HG03135 (cell line): ENCODE data around the gene CNPY1.

Experiments used
- ATAC-seq: cut with Tn5 transposase; IDR thresholded peaks from one replicate; pipeline ENCODE4 v1.9.1; 2021; ENCODE audit warnings: mild to moderate bottlenecking, moderate library complexity; ENCODE audit not compliant: unreplicated experiment

CNPY1 gene

GRCh38 chr7:155490697-155491628 is 55.4 kb downstream of the CNPY1 start:
- ATAC-seq: peak; percentile 93

DNA sequence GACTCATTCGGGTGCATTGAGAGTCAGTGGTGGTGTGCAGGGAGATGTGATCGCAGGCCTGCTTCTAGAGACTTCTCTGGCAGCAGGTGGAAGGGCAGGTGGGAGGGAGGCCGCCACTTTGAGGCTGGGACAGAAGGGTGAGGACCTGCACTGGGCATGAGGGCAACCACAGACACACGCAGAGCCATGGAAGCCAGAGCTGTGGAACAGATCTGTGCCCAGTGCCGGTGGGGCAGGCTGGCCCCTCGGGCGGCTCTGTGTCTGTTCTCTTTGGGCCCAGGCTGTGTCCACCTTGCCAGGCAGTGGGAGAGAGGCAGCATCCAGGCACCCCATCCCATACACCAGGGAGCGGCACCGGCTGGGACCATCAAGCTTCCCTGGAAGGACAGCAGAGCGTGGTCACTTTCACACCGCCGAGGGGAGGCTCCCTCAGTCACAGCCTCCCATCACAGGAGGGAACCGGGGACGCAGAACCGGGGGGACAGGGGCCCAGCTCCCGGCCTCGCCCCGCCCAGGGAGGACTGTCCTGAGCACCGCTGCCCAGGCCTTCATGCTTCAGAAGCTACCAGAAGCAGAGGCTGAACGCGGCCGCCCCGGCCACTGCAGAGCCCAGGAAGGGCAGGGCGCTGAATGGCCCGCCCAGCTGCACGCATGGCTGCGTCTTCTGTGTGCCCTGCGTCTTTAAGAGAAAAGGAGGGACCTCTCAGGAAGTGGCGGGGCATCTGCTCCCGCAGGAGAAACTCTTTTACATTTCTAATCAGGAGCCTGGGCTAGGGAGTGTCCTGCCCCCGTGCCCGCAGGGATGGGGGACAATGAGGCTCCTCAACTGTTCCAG is 56.3 kb downstream of the CNPY1 start:
- peak; percentile 21 for ATAC-seq

- no peak for ATAC-seq
These were observed 57.1 kb downstream of the CNPY1 start for GRCh38 chr7:155489158-155489840.

DNA sequence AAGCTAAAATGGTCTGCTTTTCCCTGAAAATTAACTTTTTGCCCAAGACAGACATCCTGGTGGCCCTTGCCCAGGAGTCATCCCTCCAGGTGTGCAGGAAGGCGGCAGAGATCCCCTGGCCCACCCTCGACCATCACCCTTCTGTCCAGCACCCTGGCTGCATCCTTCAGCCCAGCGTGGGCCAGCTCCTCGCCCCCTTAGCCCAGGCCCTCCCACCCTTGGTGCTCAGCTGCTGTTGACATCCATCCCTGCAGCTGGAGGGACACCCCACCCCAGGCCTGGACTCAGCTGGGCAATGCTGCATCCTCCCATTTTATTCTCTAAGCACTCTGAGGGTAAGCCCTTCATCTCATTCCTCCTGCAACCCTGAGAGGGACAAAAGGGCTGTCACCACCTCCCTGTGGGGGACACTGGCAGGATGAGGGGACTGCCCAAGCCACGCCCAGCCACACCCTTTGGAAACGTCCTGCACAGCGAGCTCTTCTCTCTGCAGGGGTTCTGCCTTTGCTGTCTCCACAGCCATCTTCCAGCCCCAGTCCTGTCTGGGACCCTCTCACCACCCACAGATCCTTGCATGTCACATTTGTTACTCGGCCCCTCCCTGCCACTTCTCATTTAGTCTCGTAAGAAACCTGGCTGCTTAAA is 57.8 kb downstream of the CNPY1 start:
- ATAC-seq: no peak

- ATAC-seq: no peak
These were observed 58.6 kb downstream of the CNPY1 start for GRCh38 chr7:155487509-155488482.

DNA sequence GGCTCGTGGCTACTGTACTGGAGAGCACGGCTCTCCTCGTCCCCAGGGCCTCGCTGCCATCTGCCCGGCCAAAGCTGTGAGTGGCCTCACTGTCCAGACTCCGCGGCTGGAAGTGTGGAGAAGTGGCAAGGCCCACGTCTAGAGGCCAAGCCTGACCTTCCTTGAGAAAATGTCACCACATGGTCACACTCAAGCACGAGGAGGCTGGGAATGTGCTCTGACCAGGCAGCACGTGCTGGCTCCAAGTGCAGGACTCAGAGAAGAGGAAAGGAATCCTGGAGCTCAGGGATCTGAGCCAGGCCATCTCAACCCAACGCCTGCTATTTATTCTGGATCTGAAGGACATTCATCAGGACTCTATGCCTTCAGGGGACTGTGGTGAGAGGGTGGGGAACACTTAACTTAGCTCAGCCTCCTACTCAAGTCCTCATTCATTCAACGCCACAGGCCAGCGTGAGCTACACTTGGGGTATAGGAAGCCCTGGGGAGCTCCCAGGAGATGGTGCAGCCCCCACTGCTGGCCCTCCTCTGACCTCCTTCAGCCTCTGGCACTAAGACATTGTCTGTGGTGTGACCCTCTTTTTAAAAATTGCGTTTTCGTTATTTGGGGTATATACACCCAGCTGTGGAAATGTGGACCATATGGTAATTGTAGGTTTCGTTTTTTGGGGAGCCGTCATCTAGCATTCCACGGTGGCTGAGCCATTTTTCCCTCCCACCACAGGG is 59.4 kb downstream of the CNPY1 start:
- ATAC-seq: no peak

- no peak for ATAC-seq
These were observed 61.6 kb downstream of the CNPY1 start for GRCh38 chr7:155484483-155485399.

GRCh38 chr7:155483868-155484325 is 62.5 kb downstream of the CNPY1 start:
- ATAC-seq: no peak

GRCh38 chr7:155483245-155483644 is 63.1 kb downstream of the CNPY1 start:
- no peak for ATAC-seq

GRCh38 chr7:155482511-155483183 is 63.7 kb downstream of the CNPY1 start:
- ATAC-seq: no peak

- ATAC-seq: no peak
These were observed 64.6 kb downstream of the CNPY1 start for GRCh38 chr7:155481764-155482163.

DNA sequence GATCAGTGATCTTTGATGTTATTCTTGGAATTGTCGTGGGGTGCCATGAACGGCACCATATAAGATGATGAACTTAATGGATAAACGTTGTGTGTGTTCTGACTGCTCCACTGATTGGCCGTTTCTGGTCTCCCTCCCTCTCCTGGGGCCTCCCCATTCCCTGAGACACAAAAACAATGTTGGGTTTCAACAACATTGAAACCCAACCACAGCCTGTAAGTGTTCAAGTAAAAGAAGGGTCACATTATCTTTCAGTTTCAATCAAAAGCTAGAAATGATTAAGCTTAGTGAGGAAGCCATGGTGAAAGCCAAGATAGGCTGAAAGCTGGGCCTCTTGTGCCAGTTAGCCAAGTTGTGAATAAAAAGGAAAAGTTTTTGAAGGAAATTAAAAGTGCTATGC is 68.9 kb downstream of the CNPY1 start:
- peak; percentile 98 for ATAC-seq

DNA sequence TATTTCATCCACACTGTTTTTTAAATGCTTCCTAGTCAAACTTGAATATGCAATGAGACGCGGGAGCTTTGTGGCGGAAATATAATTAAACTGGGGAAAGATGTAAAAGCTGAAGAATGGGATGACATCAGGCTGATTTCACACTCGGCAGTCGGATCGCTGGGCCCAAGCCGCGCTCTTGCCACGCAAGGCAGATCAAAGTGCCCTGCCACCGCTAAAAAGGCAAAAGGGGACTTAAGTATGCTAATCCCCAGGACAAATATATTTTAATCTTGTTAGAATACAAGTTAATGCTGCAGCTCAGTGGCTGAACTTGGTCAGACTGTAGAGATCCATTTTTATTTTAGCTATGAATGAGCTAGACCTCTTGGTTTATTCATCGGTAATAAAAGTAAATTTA is 74.6 kb downstream of the CNPY1 start:
- ATAC-seq: no peak

DNA sequence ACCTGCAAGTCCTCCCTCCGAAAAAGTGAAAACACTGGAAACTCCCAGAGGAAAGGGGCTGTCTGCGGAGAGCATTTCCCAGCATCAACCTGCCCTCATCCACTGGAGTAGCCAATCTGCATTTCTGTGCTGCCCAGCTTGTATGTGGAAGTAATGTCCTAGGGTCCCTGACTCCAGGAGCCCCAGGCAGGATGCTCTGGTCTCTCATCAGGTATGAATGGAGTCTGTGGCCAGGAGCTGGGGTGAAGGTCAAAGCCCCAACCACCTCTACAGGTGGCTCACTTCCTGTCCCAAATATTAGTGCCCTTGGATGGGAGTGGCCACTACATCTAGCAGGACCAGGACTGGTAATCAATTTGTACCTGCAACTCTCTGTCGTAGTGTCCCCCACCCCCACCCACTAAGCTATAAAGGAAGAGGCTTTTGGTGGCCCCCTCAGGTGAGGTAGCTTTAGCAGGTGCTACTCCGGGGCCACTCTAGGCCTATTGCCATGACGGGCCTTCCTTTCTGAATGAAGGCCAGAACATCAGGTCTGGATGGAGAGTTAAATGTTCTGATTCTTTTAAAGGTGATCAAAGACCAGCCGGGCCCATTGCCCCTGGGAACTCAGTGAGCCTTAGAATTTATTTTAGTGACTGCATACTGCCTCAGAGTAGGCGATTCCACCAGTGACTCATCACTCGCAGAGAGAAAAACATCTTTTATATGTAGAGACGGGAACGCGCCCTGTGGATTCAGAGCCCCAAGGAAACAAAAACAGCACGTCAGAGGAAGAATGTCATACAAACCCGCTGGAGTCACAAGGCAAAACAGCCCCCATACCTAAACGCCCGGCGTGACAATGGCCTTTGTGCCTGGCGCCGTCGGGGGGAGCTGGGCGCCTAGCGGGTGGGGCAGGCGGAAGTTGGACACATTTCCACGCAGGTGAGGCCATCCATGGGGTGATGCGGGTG is 75.4 kb downstream of the CNPY1 start:
- ATAC-seq: no peak

- no peak for ATAC-seq
These were observed 76.2 kb downstream of the CNPY1 start for GRCh38 chr7:155470186-155470487.
